GM10266 (cell line): ENCODE results near the gene IGFALS.

ENCODE experiments used
- DNase-seq: peaks from one replicate; pipeline ENCODE4 v3.0.0; 2012; ENCODE audit errors: extremely low spot score
- TF ChIP-seq, protein P1 (sequence below): IDR thresholded peaks from 2 replicates; pipeline ENCODE4 v1.5.1; 2012; ENCODE audit warnings: mild to moderate bottlenecking, low read depth; ENCODE audit not compliant: control insufficient read depth, insufficient read depth; ENCODE audit errors: missing control alignments

IGFALS gene

GRCh38 chr16:1828645-1829410 is 35.3 kb upstream of the IGFALS start:
- TF ChIP-seq, protein P1, sequence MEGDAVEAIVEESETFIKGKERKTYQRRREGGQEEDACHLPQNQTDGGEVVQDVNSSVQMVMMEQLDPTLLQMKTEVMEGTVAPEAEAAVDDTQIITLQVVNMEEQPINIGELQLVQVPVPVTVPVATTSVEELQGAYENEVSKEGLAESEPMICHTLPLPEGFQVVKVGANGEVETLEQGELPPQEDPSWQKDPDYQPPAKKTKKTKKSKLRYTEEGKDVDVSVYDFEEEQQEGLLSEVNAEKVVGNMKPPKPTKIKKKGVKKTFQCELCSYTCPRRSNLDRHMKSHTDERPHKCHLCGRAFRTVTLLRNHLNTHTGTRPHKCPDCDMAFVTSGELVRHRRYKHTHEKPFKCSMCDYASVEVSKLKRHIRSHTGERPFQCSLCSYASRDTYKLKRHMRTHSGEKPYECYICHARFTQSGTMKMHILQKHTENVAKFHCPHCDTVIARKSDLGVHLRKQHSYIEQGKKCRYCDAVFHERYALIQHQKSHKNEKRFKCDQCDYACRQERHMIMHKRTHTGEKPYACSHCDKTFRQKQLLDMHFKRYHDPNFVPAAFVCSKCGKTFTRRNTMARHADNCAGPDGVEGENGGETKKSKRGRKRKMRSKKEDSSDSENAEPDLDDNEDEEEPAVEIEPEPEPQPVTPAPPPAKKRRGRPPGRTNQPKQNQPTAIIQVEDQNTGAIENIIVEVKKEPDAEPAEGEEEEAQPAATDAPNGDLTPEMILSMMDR: no peak
- no peak for DNase-seq

GRCh38 chr16:1826691-1827573 is 33.4 kb upstream of the IGFALS start, which contains the start of the genes FAHD1 and HAGH:
Gene FAHD1 (plus strand): TSS chr16:1827206. CDS start chr16:1827239, 33 bp downstream.
Gene HAGH (minus strand): TSS chr16:1826825. CDS start chr16:1826787, 38 bp downstream.
- peak; percentile 100 for DNase-seq
- TF ChIP-seq, protein P1: no peak

DNA sequence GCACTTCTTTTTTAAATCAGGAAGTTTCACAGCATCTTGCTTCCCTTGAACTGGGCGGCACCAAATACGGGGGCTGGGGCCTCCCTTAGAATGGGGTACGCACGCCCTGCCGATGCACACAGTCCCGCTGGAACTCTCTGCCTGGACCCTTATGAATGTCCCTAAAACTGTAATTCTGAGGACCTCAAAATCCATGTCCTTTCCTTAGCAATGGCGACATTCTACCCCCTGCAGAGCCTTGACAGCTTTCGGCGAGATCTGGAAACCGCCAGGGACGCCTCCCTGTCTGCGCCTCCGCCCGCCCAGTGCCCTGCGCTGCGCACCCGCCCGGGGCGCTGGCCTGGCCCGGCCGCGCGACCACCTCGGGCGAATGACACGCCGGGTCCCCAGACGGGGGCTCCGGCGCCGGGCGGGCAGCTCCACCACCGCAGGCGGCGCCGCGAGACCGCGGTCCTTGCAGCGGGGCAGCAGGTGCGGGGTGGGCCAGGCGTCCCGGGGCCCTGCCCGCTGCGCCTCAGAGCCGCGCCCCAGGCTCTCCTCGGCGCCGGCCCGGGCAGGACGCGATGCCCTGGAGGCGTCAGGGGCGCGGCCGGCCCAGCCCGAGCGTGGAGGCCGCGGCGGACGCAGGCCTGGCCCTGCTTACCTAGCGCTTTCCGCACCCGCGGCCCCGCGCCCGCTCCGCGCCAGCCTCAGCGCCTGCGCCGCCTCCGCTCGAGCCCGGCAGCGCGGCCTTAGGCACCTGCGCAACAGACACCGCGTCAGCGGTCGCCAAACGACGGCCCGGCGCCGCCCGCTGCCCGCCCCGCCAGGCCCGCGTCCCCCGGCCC is 32.6 kb upstream of the IGFALS start:
- TF ChIP-seq, protein P1: no peak

GRCh38 chr16:1825381-1825863 is 31.9 kb upstream of the IGFALS start:
- TF ChIP-seq, protein P1: no peak
- no peak for DNase-seq

More for the DNA sequence above, 32.6 kb upstream of the IGFALS start:
- DNase-seq: peak; percentile 94

DNA sequence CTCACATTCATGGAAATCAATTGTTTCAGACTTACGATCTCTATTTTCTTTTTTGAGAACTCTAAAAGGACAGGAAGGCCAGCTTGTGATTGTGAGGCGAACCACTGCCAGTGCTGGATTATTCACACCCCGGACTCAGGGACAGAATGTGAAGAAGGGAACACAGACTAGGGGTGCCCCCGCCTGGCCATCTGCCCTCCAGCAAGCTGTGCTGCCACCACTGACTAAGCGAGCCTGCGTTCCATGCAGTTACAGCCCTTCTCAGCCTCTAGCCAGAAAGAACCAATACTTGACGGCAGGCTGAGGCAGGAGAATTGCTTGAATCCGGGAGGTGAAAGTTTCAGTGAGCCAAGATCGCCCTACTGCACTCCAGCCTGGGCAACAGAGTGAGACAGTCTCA is 30.3 kb upstream of the IGFALS start:
- TF ChIP-seq, protein P1: peak; percentile 28
- no peak for DNase-seq

GRCh38 chr16:1822801-1823200 is 29.3 kb upstream of the IGFALS start:
- TF ChIP-seq, protein P1: no peak
- DNase-seq: no peak
